NCI-H1417 treated with DMSO at 0.1 percent for 48 hours (cell line): ENCODE results near the gene HIRA.
"Not testable (repeated sequence)": the region's sequence is repeated elsewhere in the genome, so short reads cannot be mapped to it uniquely, and the experiment has no call there.

ENCODE experiments used
- DNase-seq: peaks from one replicate; lab custom pipeline; 2025; lab: John Stamatoyannopoulos, UW

The HIRA gene

GRCh38 chr22:19330205-19330604, 101.3 kb downstream of the HIRA start:
- DNase-seq, result not testable (repeated sequence)

GRCh38 chr22:19329454-19329853, 102.1 kb downstream of the HIRA start:
- DNase-seq, result no peak

GRCh38 chr22:19325296-19325948, 106.1 kb downstream of the HIRA start:
- DNase-seq, result no peak

GRCh38 chr22:19323420-19323819, 108.1 kb downstream of the HIRA start:
- DNase-seq, result not testable (repeated sequence)

- no peak for DNase-seq
These were observed 109.8 kb downstream of the HIRA start for GRCh38 chr22:19321757-19322156.

GRCh38 chr22:19320136-19320535, 111.4 kb downstream of the HIRA start:
- not testable (repeated sequence) for DNase-seq

- no peak for DNase-seq
These were observed 112.3 kb downstream of the HIRA start for GRCh38 chr22:19319281-19319680.

GRCh38 chr22:19317865-19318264, 113.7 kb downstream of the HIRA start:
- DNase-seq, result no peak

GRCh38 chr22:19307872-19308271, 123.7 kb downstream of the HIRA start:
- DNase-seq, result no peak

- DNase-seq, result not testable (repeated sequence)
These were observed 125.0 kb downstream of the HIRA start for GRCh38 chr22:19306535-19306934.

- no peak for DNase-seq
These were observed 127.0 kb downstream of the HIRA start for GRCh38 chr22:19304547-19304946.

- no peak for DNase-seq
These were observed 127.7 kb downstream of the HIRA start for GRCh38 chr22:19303785-19304184.

GRCh38 chr22:19295733-19296132, 135.8 kb downstream of the HIRA start:
- no peak for DNase-seq

GRCh38 chr22:19292458-19293230, 138.9 kb downstream of the HIRA start:
- DNase-seq, result no peak

GRCh38 chr22:19291580-19292457, 139.7 kb downstream of the HIRA start, which contains the start of gene CLTCL1:
Gene CLTCL1, minus strand, starts transcription at chr22:19291719. Its CDS starts 78 bp downstream, at chr22:19291641.
- no peak for DNase-seq

- DNase-seq, result no peak
These were observed 140.3 kb downstream of the HIRA start for GRCh38 chr22:19291218-19291579.

GRCh38 chr22:19290400-19291217, 140.9 kb downstream of the HIRA start:
- no peak for DNase-seq

GRCh38 chr22:19289475-19290161, 141.9 kb downstream of the HIRA start:
- no peak for DNase-seq

GRCh38 chr22:19287889-19288288, 143.6 kb downstream of the HIRA start:
- DNase-seq, result no peak

GRCh38 chr22:19287076-19287707, 144.3 kb downstream of the HIRA start:
- DNase-seq, result no peak

- no peak for DNase-seq
These were observed 145.7 kb downstream of the HIRA start for GRCh38 chr22:19285831-19286230.
